ENCODE measurements around the gene A3GALT2. TPM values are rescaled to one million over a fixed set of nuclear protein-coding genes. Genes with fewer than 3 reads are reported as not detected.
"Not testable (repeated sequence)": the region's sequence is repeated elsewhere in the genome, so short reads cannot be mapped to it uniquely, and the experiment has no call there.

A3GALT2 gene
- polyA plus RNA-seq, 3 donors, result 0.16 to 0.48 TPM; not detected in 1

DNA sequence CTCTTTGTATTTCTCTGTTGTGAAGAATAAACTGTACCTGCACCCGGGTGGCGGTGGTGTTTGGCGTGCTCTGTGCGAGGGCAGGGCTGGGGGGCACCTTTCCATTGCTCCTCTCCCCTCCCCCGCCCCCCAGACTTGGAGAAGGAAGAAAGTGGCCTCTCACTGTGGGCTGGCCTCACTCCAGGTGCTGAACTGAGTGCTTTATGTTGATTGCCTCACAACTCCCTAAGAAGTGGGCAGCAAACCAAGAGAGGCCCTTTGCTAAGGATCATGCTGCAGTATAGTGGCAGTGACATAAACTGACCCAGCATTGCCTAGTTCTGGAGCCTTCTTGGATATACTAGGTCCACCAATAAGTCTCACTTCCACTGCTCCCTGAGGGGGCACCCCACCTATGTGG, 20.2 kb downstream of the A3GALT2 start:
- DNase-seq (ENCODE audit: extremely low read depth in 1 of 11, low read depth in 9 of 11, low spot score in 4 of 11), result peak in 1 of 11 donors; percentile 38

GRCh38 chr1:33299461-33300155, 21.3 kb downstream of the A3GALT2 start:
- DNase-seq (ENCODE audit: extremely low read depth in 1 of 11, low read depth in 9 of 11, low spot score in 4 of 11), result no peak

DNA sequence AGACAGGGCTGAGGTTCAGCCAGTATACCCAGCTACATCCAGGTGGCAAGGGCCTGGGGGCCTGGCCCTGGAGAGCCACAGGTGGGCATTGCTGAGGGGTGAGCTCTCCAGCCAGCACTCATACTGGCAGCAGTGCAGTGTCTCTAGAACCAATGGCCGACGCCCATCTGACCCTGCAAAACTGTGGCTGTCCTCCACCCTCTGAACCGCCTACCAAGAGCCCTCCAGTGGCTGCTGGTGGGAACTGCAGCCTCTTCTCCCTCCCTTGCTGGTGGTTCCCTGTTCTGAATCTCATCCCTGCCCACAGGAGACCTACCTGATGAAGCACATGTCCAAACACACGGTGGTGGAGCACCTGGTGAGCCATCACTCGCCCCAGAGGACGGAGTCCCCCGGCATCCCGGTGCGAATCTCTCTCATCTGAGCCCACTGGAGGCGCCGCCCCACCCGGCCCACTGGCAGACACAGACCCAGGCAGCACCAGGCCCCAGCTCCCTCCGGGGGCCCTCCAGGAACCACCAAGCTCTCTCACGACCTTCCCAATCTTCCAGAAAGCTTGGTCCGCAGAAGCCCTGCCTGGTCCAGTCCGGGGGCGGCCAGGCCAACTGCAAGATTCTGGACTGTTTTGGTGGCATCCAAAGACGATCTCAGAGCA, 22.1 kb downstream of the A3GALT2 start:
- peak in 2 of 11 donors; percentile 32 to 37 for DNase-seq (ENCODE audit: extremely low read depth in 1 of 11, low read depth in 9 of 11, low spot score in 4 of 11)

GRCh38 chr1:33297911-33298622, 22.8 kb downstream of the A3GALT2 start:
- no peak for DNase-seq (ENCODE audit: extremely low read depth in 1 of 11, low read depth in 9 of 11, low spot score in 4 of 11)

DNA sequence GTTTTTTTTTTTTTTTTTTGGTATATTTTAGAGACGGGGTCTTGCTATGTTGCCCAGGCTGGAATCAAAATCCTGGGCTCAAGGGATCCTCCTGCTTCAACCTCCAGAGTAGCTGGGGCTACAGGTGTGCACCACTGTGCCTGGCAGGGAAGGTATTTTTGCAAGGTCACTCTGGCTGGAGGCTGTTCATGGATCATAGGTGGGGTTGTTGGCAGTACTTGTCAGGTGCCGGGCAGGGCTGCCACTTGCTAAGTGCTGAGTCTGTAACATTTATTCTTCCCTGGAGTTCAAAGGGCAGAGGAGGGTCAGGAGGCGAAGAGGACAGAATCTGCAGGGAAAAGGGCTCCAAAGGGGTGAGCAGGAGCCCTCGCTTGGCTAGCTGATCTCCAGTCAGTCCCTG, 24.1 kb downstream of the A3GALT2 start:
- DNase-seq (ENCODE audit: extremely low read depth in 1 of 11, low read depth in 9 of 11, low spot score in 4 of 11), result no peak

DNA sequence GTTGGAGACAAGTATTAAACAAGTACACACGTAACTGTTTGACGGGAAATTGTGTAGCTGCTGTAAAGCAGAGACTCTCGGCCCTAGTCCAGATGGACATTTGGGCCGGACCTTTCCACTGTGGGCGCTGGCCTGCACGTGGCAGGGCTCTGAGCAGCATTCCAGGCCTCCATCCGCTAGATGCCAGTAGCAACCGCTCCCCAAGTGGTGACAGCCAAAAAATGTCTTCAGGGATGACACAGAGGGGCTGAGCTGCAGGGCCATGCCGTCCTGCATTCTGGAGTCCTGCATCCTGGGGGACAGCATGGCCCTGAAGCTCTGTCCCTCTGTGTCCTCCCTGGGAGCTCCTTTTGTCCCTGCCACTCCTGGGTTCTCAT, 24.8 kb downstream of the A3GALT2 start:
- DNase-seq (ENCODE audit: extremely low read depth in 1 of 11, low read depth in 9 of 11, low spot score in 4 of 11), result no peak

DNA sequence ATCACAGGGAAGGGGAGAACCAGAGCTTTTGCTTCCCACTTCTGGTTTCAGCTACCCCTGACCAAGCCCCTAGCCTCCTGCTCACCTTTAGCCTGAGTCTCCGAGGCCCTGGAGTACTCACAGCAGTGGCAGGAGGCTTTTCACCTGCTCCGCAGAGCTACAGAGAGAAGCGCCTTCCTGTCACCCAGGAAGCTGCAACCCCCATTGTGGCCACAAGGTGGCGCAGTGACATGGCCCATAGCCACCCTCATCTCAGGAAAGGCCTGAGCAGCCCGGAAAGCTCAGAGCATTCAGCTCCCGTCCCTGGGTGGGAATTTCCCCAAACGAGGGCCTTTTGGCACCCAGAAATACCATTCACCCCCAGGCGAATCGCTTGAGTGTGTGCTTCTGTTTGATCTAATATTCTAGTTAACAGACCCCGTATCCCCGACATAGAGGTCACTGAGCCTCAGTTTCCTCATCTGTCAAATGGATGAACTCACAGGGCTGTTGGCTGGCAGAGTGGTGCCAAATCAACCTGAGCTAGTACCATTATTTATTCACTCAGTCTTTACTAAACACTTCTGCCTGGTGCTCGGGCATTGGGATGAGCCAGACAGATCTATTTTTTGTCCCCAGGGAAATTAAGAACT, 25.3 kb downstream of the A3GALT2 start:
- DNase-seq (ENCODE audit: extremely low read depth in 1 of 11, low read depth in 9 of 11, low spot score in 4 of 11), result peak; percentile 47 to 78 (median 74)

GRCh38 chr1:33295023-33295422, 25.9 kb downstream of the A3GALT2 start:
- DNase-seq (ENCODE audit: extremely low read depth in 1 of 11, low read depth in 9 of 11, low spot score in 4 of 11), result no peak

DNA sequence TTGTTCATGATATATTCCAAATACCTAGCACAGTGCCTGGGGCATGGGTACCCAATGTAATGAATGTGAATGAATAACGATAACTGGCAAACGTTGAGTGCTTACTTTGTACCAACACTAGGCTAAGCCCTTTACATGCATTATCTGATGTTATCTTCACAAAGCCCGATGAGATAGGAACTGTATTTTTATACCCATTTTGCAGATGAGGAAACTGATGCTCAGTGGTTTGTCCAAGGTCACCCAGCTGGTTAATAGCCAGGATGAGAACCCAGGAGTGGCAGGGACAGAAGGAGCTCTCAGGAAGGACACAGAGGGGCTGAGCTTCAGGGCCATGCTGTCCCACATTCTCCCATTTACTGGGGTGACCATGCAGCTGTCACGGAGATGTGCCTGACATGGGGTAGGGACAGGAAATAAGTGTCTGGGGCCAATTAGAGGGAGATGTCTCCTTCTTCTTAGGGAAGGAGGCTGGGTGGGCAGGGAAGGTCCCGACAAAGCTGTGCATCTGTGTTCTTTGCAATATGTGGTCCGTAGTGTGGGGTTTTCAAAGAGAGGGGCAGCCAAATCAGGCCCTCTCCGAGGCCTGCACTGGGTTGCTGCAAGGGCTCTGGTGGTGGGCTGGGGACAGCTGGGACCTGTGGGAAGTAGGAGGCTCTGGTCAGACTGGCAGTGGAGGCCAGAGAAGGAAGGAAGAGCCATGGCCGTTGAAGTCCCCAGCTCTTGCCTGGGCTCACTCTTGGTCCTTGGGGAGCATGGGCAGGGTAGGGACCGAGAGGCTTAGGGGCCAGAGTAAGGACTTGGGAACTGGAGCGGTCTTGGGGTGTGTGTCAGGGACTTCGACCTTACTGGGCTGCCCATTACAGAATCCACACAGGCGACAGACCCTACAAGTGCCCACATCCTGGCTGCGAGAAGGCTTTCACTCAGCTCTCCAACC, 26.6 kb downstream of the A3GALT2 start:
- no peak for DNase-seq (ENCODE audit: extremely low read depth in 1 of 11, low read depth in 9 of 11, low spot score in 4 of 11)

DNA sequence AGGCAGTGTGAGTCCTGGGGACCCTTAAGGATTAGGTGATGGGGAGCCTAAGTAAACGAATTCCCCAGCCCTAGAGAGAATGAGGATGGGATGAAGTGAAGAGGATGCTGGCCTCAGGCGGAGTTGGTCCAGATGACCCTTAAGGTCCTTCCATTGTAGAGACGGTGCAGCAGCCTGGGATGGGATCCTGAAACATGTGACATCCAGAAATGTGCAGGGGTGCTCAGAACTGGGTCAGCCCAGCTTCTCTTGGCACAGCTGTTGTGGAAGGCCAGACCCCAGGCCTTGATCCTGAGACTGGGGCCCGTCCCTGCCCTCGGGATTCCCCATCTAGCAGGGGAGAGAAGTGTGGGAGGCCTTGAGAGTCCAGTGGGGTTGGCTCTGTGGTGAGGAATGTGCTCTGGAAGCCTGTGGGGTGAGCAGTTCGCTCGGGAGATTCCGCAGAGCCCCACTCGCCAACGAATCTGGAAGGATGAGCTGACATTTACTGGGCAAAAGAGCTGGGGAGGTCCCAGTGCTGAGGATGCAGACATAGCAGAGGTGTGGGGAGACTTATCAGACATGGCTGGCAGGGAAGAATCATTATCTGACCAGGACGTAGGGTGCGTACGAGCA, 28.1 kb downstream of the A3GALT2 start:
- DNase-seq (ENCODE audit: extremely low read depth in 1 of 11, low read depth in 9 of 11, low spot score in 4 of 11), result no peak

- DNase-seq (ENCODE audit: extremely low read depth in 1 of 11, low read depth in 9 of 11, low spot score in 4 of 11), result not testable (repeated sequence)
Observed at GRCh38 chr1:33290615-33291014, 30.3 kb downstream of the A3GALT2 start.

DNA sequence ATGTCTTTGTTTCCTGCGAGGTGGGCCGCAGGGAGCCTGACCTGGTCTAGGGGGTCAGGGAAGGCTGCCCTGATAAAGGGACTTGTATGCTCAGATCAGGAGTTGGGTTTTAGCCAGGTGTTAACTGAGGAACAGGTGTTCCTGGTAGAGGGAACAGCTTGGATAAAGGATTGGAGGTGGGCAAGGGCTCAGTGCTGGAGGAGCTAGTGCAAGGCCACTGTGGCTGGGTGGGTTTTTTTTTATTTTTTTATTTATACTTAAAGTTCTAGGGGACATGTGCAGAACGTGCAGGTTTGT, 31.1 kb downstream of the A3GALT2 start:
- DNase-seq (ENCODE audit: extremely low read depth in 1 of 11, low read depth in 9 of 11, low spot score in 4 of 11), result no peak

DNA sequence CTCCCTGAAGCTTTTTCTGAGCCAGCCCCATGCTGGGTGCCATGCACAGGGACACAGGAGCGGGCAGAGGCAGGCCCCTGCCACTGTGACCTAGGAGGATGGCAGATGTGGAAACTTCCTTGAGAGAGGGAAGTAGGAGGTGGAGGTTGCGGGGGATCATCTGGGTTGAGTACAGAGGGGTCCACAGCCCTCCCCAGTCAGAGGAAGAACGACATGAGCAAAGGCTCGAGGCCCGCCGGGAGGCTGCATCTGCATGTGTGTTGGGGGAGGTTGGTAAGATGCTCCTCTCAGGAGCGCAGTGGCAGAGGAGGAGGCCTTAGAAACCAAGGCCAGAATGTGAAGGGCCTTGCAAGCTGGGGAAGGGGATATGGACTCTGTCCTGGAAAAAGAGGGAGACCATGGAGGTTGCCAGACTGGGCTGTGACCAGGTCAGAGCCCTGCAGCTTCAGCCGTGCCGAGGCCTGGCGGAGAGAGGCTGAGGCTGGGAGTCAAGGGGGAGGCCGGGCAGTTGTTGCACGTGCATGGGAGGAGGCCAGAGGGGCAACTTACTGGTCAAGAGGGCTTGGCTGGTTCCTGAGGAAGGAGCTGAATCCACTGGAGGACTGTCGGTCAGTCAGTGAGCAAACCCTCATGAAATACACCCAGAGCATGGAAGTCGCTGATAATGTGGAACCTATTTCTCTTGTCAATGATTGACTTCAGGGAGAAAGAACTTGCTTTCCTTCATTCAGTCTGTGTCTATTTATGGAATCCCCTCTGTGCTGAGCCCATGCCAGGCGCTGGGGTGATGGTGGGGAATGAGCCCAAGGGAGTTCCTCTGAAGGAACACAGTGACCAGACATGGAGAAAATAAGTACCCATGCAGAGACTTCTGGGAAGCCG, 31.7 kb downstream of the A3GALT2 start:
- no peak for DNase-seq (ENCODE audit: extremely low read depth in 1 of 11, low read depth in 9 of 11, low spot score in 4 of 11)

DNA sequence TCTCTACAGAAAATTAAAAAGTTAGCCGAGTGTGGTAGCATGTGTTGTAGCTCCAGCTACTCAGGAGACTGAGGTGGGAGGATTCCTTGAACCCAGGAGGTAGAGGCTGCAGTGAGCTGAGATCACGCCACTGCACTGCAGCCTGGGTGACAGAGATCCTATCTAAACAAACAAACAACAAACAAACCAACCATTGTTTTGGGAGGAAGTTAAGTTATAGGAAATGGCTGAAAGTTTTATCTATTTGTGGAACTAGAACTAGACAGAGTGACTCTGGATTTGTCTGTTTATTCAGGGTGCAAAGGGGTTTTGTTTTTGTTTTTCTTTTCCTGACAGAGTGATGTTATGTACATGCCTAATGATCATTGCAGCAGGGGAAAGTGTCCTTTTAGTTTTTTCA, 33.6 kb downstream of the A3GALT2 start:
- no peak for DNase-seq (ENCODE audit: extremely low read depth in 1 of 11, low read depth in 9 of 11, low spot score in 4 of 11)

DNA sequence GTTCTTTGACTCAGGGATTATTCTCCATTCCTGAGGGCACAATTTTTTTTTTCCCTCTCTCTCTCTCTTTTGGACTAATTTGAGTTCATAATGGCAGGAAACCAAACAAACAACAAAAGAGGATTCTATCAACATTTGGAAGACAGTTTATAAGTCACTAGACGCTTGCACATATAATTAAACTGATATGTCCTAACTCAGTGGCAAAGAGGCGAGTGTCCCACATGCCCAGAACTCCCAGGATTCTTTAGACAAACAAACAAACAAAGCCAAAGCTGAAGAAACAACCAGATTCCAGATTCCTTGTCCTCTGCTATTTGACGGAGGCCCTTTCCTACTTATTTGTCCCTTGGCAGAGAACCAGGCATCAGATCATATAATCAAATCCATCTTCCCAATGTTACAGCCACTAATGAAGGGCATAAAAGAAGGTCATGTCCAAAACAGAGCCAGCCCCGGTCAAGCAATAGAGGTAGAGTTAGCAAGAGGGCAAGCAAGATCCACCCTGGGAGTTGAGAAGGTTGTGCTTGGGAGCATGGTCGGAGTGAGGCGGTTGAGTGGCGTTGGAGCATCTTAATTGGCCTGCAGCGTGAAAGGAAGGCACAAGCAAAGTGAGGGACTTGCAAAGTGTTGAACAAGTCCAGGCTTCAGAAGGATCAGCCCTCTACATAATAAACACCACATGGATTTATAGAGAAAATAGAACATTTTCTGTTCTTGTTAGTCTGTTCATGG, 34.3 kb downstream of the A3GALT2 start:
- DNase-seq (ENCODE audit: extremely low read depth in 1 of 11, low read depth in 9 of 11, low spot score in 4 of 11), result no peak

- DNase-seq (ENCODE audit: extremely low read depth in 1 of 11, low read depth in 9 of 11, low spot score in 4 of 11), result no peak
Observed at GRCh38 chr1:33284049-33284448, 36.8 kb downstream of the A3GALT2 start.

DNA sequence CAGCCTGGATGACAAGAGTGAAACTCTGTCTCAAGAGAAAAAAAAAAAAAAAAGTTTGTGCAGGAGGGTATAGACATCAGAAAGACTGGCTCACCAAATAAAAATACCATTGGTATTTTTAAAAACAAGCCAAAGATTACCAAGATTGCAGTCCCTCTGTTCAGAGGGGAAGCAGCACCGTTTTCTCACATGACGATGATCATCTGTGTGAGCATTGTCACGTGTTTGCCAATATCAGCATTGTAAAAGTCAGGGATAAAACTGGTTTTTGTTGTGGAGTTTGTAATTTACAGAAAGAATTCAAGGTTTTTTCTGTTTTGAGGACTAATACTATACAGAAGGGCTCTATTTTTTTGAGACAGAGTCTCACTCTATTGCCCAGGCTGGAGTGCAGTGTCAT, 38.1 kb downstream of the A3GALT2 start:
- DNase-seq (ENCODE audit: extremely low read depth in 1 of 11, low read depth in 9 of 11, low spot score in 4 of 11), result no peak
